Measurements from ENCODE around the gene DGKE. TPM values are rescaled to one million over a fixed set of nuclear protein-coding genes. Genes with fewer than 3 reads are reported as not detected.
A peak's percentile ranks its signal among the peaks of the same experiment; 100 is the strongest.

Gene DGKE
- total RNA-seq, 1 donor = 7.8 TPM

DNA sequence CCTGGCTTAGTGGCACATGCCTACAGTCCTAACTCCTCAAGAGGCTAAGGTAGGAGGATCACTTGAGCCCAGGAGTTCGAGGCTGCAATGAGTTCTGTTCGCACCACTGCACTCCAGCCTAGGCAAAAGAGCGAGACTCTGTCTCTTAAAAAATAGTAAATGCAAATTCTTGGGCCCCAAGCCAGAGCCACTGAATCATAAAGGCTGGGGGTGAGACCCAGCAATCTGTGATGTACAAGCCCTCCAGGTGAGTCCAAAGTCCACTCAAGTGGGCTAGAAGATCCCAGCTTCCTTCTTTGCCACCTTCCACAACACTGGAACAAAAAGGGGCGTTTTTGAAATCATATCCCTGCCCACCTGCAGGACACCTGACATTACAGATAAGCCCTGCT, 63.0 kb downstream of the DGKE start:
- DNase-seq (ENCODE audit: low read depth) = no peak
- H3K4me3 ChIP-seq (ENCODE audit: low read depth, low read length) = no peak overlapping the region
- TF ChIP-seq, protein P1, sequence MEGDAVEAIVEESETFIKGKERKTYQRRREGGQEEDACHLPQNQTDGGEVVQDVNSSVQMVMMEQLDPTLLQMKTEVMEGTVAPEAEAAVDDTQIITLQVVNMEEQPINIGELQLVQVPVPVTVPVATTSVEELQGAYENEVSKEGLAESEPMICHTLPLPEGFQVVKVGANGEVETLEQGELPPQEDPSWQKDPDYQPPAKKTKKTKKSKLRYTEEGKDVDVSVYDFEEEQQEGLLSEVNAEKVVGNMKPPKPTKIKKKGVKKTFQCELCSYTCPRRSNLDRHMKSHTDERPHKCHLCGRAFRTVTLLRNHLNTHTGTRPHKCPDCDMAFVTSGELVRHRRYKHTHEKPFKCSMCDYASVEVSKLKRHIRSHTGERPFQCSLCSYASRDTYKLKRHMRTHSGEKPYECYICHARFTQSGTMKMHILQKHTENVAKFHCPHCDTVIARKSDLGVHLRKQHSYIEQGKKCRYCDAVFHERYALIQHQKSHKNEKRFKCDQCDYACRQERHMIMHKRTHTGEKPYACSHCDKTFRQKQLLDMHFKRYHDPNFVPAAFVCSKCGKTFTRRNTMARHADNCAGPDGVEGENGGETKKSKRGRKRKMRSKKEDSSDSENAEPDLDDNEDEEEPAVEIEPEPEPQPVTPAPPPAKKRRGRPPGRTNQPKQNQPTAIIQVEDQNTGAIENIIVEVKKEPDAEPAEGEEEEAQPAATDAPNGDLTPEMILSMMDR (IDR thresholded peaks at IDR 0.05; ENCODE audit: insufficient read depth, low read length) = no peak

DNA sequence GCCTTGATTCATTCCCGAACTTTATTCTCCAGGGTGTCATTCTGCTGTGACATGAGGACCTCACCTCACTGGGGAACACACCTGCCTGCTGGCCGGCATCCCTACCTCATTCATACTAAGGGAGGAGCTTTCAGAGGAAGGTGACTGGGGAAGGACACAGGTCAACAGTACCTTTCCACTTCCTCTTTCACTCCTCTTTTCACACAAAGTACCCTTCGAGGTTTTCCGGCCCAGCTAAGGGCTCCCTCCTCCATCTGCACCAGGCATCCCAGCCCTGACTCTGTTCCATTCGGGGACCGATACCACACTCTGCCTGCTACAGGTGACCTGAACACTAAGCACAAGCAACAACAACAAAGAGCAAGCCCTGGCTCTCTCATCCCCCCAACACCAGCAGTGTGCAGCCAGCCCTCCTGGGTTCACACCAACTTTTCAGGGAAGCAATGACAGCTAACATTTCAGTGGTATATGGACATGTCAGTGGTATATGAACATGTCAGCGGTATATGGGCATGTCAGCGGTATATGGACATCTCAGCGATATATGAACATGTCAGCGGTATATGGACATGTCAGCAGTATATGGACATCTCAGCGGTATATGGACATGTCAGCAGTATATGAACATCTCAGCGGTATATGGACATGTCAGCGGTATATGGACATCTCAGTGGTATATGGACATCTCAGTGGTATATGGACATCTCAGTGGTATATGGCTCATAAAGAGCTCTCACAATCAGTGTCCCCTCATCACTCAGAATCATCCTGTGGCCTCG, 63.9 kb downstream of the DGKE start:
- TF ChIP-seq, protein P1 (IDR thresholded peaks at IDR 0.05; ENCODE audit: insufficient read depth, low read length) = no peak
- no peak overlapping the region for H3K4me3 ChIP-seq (ENCODE audit: low read depth, low read length)
- no peak for DNase-seq (ENCODE audit: low read depth)

DNA sequence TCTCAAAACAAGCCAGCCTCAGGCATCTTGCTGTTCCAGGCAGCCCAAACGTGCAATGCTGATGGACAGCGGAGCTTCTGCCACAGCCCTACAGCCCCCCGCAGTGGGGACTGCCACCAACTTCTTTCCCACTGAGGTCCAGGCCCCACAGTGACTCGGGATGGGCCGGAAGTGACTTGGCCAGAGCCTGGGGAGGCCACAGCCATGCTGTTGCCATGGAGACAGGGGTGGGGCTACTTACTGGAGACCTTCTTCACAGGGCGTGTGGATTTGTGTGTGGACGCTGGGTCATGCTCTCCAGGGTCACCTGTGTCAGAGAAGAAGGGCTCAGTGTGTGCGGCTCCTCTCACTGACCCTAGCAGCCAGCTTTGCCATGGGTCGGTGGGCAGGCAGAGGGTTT, 64.9 kb downstream of the DGKE start:
- no peak overlapping the region for H3K4me3 ChIP-seq (ENCODE audit: low read depth, low read length)
- TF ChIP-seq, protein P1 (IDR thresholded peaks at IDR 0.05; ENCODE audit: insufficient read depth, low read length) = no peak
- DNase-seq (ENCODE audit: low read depth) = no peak

DNA sequence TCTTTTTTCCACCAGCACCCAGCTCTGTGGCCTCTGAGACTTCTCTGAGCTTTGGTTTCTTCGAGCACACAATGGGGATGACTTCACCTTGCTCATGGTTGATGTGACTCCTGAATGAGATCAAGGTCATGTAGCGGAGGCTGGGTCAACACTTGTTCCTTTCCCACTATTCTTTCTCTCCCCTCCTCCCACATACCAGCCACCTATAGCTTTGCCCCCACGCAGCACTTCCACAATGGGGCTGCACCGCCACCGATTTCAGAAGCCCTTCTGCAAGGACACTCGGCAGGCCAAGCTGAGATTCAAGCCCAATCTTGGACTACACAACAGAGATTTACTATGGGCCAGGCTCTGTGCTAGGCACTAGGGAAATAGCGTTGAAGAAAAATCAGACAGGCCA, 65.5 kb downstream of the DGKE start:
- TF ChIP-seq, protein P1 (IDR thresholded peaks at IDR 0.05; ENCODE audit: insufficient read depth, low read length) = no peak
- DNase-seq (ENCODE audit: low read depth) = no peak
- no peak overlapping the region for H3K4me3 ChIP-seq (ENCODE audit: low read depth, low read length)

DNA sequence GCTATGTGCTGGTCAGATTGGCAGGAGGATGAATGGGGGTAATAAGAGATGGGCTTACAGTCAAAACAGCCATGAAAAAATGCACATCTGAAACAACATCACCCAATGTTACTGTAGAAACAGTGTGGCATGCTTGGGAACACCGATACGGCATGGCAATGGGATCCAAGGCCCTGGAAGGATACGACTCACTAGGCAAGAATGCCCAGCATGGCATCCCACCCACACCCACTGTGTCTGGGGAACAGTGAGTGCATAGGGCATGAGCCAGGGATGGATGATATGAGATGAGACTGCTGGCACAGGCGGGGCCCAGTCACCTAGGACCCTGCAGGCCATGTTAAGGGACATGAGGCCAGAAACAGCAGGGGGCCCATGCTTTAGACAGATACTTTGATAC, 68.4 kb downstream of the DGKE start:
- H3K4me3 ChIP-seq (ENCODE audit: low read depth, low read length) = no peak overlapping the region
- TF ChIP-seq, protein P1 (IDR thresholded peaks at IDR 0.05; ENCODE audit: insufficient read depth, low read length) = no peak
- DNase-seq (ENCODE audit: low read depth) = peak; percentile 30

DNA sequence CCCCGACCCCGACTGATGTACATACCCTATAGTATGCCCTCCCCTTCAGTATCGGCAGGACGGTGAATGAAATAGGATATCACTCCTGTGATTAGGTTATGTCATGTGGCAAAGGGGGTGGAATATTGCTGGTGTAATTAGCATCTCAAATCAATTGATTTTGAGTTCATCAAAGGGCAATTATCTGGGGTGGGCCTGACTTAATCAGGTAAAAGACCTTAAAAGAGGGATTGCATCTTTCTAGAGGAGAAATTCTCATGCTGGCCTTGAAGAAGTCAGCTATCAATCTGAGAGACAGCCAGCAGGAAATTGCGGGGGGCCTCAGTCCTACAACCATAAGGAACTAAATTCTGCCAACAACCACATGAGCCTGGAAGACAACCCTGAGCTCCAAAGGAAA, 69.6 kb downstream of the DGKE start:
- TF ChIP-seq, protein P1 (IDR thresholded peaks at IDR 0.05; ENCODE audit: insufficient read depth, low read length) = no peak
- no peak for DNase-seq (ENCODE audit: low read depth)
- H3K4me3 ChIP-seq (ENCODE audit: low read depth, low read length) = no peak overlapping the region

Measured in fibroblast of the aortic adventitia (primary cell).